HG03175 (cell line): ENCODE measurements around the gene L3MBTL4.
"Not testable (repeated sequence)": the region's sequence is repeated elsewhere in the genome, so short reads cannot be mapped to it uniquely, and the experiment has no call there.

Source experiments
- ATAC-seq: cut with Tn5 transposase; IDR thresholded peaks from one replicate; pipeline ENCODE4 v1.9.1; 2021; ENCODE audit warnings: mild to moderate bottlenecking, moderate library complexity; ENCODE audit not compliant: unreplicated experiment

L3MBTL4 gene

GRCh38 chr18:6414723-6415417 is at the start of gene L3MBTL4:
L3MBTL4 (minus strand) TSS chr18:6414911; CDS start chr18:6311625, 103,286 bp downstream.
- peak; percentile 44 for ATAC-seq

- no peak for ATAC-seq
Measured at GRCh38 chr18:6452194-6452593, 37.5 kb upstream of the L3MBTL4 start.

- ATAC-seq, result peak; percentile 76
Measured at GRCh38 chr18:6449213-6449612, 34.5 kb upstream of the L3MBTL4 start.

GRCh38 chr18:6444466-6445228 is 29.9 kb upstream of the L3MBTL4 start:
- ATAC-seq, result no peak

- ATAC-seq, result no peak
Measured at GRCh38 chr18:6441200-6441599, 26.5 kb upstream of the L3MBTL4 start.

- ATAC-seq, result no peak
Measured at GRCh38 chr18:6437937-6438818, 23.5 kb upstream of the L3MBTL4 start.

GRCh38 chr18:6435731-6436130 is 21.0 kb upstream of the L3MBTL4 start:
- no peak for ATAC-seq

GRCh38 chr18:6434987-6435709 is 20.4 kb upstream of the L3MBTL4 start:
- ATAC-seq, result no peak

- ATAC-seq, result no peak
Measured at GRCh38 chr18:6434481-6434880, 19.8 kb upstream of the L3MBTL4 start.

- no peak for ATAC-seq
Measured at GRCh38 chr18:6431659-6432318, 17.1 kb upstream of the L3MBTL4 start.

- ATAC-seq, result no peak
Measured at GRCh38 chr18:6428851-6429395, 14.2 kb upstream of the L3MBTL4 start.

GRCh38 chr18:6427286-6427685 is 12.6 kb upstream of the L3MBTL4 start:
- no peak for ATAC-seq

GRCh38 chr18:6423289-6423688 is 8.6 kb upstream of the L3MBTL4 start:
- ATAC-seq, result no peak

- ATAC-seq, result peak; percentile 86
Measured at GRCh38 chr18:6414118-6414722, 491 bp downstream of the L3MBTL4 start.

GRCh38 chr18:6413579-6414117 is 1.1 kb downstream of the L3MBTL4 start:
- no peak for ATAC-seq

- no peak for ATAC-seq
Measured at GRCh38 chr18:6412933-6413472, 1.7 kb downstream of the L3MBTL4 start.

- ATAC-seq, result no peak
Measured at GRCh38 chr18:6411382-6411781, 3.3 kb downstream of the L3MBTL4 start.

- ATAC-seq, result no peak
Measured at GRCh38 chr18:6409933-6410332, 4.8 kb downstream of the L3MBTL4 start.

- ATAC-seq, result not testable (repeated sequence)
Measured at GRCh38 chr18:6408543-6408942, 6.2 kb downstream of the L3MBTL4 start.
